Umbilical cord (tissue), 2 donors: ENCODE measurements around the gene ARSJ. TPM values are rescaled to one million over a fixed set of nuclear protein-coding genes. Genes with fewer than 3 reads are reported as not detected.
"Not testable (repeated sequence)": the region's sequence is repeated elsewhere in the genome, so short reads cannot be mapped to it uniquely, and the experiment has no call there.

Experiments used
- DNase-seq: peaks from one replicate; pipeline ENCODE4 v3.0.0-alpha.2; 2015; ENCODE audit warnings: low spot score
- total RNA-seq: library from RNA; depleted of rRNA; stranded (reverse); fragments of >200 nt; gene quantifications from one replicate; pipeline ENCODE4 v1.2.3, GENCODE V29; 2014; ENCODE audit warnings: low replicate concordance; ENCODE audit not compliant: insufficient read depth

The ARSJ gene
- total RNA-seq, 1 donor from 2014 or later: 45.7 TPM

DNA sequence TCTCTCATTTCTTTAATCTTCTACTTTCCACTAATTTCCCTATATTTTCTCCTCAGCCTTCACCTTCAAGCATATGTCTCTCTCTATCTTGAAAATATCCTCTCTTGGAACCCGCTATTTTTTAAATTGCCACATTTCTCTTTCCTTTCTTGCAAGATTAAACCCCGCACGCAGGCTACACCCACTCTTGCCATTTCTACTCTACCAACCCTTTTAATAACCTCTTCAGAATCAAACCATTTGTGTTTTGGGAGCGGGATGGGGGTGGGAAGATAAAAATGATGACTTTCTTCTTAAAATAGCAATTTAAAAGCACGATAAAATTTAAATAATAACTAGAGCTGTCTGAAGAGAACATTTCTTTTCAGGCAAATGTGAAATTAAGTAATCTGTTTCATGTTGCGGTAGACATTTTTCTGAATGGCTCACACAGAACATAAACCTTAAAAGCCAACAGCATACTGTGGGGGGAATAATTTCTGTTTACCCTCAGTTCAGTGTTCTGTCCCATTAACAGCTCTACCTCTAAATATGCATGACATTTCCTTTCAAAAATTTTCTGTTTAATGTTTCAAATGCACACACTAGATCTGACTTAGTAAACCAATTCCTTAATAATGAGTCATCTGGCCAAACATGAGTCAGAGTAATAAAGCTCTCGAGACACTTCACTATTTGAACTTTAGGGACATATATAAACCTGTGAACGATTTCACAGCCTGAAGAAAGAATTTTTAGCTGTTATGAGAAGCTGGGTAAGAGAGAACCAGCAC is 20.5 kb downstream of the ARSJ start:
- DNase-seq: peak; percentile 94

DNA sequence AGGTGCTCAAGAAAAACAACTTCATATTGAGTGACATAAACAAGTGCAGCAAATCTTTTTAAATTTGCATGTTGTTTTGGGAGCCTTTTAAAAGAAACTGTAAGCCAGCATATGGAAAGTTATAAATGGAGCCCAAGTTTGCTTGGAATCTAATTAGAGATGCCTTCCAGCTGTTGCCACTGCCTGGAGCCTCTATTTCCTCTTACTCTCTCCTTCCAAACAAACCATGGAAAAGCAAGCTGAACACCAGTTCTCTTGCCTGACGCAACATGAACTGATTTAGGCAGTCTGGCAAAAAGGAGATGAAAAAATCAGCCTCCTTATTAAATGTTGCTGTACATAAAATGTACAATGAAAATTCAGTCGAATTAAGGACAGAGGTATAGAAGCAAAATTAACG is 21.5 kb downstream of the ARSJ start:
- no peak for DNase-seq

DNA sequence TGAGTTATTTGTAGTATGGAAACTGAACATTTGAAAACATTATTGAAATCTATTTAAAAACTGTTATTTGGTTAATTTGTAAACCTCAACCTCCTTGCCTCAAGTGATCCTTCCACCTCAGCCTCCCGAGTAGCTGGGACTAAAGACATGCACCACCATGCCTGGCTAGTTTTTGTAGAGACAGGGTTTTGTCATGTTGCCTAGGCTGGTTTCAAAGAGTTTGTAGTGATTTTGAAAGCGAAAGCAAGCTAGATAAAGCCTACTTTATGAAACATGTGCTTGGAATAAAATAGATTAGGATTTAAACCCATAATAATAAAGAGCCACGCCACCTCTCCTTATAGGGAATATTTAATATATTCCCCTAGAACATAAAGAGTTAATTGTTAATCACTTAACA is 23.5 kb downstream of the ARSJ start:
- DNase-seq: no peak

DNA sequence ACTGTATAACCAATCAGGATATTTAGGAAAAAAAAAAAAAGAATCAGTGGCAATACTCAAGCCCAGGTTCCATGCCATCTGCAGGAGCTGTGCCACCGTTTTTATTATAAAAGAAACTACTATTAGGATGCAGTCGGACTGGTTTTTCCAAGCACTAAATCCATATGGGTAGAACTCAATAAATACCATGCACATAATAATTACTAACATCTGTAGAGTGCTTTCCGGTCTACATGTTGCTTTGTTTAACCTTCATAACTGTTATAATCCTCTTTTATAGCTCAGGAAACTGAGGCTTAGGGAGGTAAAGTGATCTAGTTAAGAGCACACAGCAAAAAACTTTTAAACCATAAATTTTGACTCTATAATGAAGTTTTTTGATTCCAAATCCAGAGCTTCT is 24.0 kb downstream of the ARSJ start:
- DNase-seq: no peak

DNA sequence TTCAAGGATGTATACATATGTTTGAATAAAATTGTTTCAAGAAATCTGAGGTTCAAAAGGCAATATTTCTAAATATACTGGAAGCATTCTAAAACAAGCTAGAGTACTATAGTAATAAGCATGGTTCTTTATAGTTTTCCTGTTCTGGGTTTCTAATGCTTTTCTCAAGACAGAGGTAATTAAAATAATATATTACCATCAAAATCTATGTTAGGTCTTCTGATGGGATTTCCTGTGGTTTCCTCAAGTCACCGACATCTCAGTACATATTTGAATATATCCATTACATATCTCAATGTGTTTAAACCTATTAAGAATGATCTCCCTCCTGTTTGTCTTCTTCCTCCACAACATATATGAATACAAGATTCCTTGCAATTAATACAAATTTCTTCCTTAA is 25.6 kb downstream of the ARSJ start:
- DNase-seq: no peak

DNA sequence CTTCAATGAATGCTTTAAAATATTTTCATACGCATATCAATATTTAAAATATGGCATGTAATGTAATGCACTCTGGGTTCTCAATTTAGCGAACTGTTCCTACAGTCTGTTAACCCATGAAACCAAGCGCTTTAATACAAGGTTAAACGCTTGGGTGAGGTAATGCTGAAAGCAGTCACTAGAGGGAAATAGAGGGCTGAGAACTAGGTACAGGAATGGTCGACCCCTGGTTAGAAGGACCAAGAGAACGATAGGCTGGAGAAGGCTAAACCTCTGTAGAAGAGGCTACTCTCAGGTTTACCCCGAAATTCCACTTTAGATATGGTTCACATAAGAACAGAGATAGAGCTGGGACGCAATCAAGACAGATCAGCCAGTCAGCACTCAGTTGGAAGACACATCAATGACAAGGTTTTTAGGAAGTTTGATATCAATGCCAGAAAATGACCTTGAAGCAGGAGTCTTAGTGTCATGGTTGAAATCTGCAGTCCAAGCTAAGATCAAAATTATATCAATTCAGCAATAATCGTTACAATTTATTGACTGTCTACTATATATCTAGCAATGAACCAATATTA is 26.9 kb downstream of the ARSJ start:
- DNase-seq: peak; percentile 32

DNA sequence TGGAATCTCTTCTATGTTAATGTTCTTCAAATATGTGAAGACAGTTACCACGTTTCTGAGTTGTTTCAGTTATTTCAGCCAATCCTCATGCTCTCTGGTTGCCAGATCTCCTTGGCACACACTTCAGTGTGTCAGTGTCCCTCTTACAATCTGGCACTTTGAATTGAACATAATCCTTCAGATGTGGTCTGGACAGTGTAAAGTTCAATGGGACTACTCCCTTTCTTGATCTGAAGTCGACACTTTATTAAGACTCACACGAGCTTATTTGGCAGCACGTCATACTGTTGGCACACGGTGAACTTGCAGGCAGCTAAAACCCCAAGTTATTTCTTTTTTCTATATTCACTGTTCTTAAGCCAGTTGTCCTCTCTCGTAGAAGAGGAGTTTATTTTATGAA is 28.2 kb downstream of the ARSJ start:
- peak; percentile 96 for DNase-seq

DNA sequence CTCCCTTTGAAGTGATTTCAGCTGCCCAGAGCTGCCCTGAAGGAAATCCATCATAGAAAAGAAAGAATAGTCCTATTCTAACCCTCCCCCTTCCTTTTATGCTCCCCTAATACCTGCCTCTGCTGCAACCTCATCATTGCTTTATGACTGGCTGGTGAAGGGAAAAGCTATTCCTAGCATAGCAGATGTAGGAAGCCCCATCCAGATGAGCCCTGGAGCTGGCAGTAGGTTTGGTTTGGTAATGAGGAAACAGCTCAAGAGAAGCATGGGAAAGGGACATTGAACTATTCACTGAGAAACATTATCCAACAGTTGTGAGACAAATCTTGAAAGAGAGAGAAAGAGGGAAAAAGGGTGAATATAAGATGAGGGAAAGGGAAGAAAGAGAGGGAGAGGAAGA is 29.2 kb downstream of the ARSJ start:
- DNase-seq: peak; percentile 41

DNA sequence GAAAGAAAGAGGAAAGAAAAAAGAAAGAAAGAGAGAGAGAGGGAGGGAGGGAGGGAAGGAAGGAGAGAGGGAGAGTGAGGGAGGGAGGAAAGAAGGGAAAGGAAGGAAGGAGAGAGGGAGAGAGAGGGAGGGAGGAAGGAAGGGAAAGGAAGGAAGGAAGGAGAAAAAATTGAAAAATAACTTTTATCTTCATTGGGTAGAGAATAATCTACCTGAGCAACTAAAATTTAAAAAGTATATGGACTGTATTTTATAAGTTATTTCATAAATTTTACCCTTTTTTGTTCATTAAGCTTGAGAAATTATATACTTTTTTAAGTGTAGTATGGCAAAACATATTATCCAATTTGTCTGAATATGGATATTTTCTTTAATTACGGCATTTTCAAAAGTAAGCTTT is 32.0 kb downstream of the ARSJ start:
- no peak for DNase-seq

DNA sequence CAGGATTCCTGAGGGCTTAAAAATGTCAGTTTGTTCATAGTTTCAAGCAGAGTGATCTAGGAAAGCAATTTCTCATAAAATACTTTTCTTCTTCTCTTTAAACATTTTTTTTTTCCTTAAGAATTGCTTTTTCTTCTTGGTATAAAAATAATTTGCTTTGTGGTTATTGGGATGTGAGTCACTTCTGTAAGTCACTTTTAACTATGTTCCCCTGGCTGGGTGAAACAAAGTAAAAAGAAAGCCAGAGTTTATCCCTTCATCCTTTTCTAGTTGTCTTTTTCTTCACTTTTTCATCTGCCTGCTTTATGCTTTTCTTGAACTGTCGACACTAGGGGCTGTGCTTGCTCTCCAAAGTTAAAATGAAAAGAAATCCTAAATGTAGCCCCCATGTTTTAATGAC is 33.5 kb downstream of the ARSJ start:
- DNase-seq: peak; percentile 37

DNA sequence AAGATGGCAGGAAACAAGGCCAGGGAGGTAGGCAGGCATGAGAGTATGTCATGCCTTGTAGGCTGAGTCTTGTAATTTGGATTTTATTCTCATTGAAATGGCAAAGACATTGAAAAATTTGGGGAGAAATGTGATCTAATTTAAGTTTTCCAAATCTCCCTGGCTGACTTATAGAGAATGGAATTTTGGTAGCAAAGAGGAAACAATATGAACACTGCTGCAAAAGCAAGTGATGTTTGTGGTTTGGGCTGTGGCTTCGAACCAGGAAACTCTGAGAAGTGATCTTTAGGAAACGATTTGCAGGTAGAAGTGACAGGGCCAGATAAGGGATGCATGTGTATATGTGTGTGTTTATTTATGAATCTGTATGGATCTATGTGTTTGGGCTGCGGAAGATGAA is 35.6 kb downstream of the ARSJ start:
- no peak for DNase-seq

DNA sequence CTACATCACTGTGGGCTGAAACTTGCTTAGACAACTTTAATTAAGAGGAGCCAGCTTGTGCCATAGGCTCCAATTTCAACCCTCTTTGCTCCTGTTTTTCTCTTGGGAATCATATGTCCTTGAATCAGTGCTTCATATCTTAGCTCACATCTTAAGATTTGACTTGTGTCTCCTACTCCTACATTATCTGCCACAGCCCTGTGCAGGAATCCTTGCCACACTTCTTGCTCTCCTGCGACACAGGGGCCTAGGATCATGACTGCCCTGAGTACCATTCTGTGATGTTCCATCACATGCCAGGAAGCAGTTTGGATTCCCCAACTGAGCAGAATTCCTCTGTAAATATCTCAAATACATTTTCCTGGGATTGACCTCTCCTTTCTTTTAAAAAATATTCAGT is 36.4 kb downstream of the ARSJ start:
- no peak for DNase-seq

DNA sequence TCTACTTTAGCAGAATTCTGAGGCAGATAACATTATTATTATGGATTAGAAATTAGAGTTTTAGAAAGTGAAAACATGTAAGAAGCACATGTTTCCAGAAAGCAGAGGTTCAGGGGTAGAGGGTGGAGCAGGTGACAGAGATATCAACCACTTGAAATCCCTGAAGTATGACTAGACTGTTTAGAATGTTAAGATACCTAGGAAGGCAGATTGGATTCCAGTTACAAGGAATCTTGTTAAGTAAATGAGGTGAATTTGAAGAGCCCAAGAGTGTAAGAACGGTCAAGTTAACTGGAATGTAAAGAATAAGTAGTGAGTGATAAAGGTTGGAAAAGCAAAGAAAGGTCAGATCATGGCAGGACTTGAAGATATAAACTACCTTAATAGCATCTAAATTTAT is 37.6 kb downstream of the ARSJ start:
- no peak for DNase-seq

DNA sequence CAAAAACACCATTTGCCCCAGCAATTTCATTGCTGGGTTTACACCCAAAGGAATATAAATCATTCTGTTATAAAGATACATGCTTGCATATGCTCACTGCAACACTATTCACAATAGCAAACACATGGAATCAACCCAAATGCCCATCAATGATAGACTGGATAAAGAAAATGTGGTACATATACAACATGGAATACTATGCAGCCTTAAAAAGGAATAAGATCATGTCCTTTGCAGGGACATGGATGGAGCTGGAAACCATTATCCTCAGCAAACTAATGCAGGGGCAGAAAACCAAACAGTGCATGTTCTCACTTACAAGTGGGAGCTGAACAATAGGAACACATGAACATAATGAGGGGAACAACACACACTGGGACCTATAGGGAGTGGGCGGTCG is 39.3 kb downstream of the ARSJ start:
- not testable (repeated sequence) for DNase-seq

DNA sequence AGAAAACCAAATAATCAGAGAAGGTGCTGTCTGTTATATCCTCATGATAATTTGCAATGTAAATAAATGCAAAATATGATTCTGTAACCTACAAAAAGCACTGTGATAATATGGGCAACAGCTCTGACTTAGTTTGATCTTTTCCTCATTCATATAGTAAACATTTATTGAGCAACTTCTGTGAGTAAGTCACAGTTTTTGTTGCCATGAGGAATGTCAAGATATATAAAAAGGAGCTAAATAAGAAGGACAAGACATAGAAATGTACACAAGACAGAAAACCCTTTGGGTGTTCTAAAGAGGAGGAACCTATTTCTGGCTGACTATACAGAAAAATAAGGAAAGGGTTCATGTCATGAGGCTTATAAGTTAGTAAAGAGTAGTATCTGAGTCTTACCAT is 44.3 kb downstream of the ARSJ start:
- no peak for DNase-seq

DNA sequence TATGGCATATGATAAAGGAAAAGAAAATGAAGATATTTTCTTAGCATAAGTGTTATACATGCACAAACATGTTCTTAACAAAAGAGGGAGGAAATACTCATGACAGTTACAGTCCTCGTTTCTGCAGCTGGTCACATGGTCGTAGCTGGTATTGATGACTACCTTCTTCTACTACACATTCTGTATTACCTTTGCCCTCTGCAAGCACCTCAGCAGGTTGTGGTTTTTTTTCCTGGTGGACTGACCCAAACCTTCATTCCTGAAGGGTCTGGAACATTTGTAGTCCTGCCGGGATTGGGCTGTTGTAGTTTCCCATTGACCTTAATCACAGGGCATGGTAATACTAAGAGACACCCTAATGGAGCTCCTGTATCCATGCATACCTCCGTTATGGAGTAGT is 54.7 kb downstream of the ARSJ start:
- DNase-seq: not testable (repeated sequence)

DNA sequence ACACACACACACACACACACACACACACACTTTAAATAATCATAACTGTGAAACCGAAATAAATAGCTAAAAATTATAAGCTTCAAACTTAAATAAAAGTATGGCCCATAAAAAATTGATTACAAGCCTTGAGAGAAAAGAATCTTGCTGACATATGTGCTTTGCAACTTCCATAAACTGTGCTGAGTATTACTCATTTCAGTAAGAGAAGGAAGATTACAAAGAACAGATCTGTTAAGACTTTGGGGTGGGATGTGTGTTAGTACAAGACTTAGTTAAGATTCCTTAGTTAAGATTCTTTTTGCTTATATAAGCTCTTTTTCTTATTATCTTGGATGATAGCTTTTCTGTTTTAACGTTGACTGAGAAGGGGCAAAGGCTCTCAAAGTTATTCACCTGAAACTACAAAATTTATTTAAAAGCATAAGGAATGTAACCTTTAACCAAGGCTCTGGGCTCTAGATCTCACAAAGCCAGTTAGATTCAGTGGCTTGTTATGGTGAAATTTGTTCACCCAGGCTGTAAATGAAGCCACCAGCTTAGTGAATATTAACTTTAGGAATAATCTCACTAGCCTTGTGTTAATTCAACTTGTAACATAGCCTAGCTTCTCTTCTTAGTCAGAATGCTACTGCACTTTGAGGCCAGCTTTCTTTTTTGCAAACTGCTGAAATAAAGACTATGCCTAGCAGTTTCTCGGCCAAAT is 58.2 kb downstream of the ARSJ start:
- DNase-seq: peak; percentile 68

DNA sequence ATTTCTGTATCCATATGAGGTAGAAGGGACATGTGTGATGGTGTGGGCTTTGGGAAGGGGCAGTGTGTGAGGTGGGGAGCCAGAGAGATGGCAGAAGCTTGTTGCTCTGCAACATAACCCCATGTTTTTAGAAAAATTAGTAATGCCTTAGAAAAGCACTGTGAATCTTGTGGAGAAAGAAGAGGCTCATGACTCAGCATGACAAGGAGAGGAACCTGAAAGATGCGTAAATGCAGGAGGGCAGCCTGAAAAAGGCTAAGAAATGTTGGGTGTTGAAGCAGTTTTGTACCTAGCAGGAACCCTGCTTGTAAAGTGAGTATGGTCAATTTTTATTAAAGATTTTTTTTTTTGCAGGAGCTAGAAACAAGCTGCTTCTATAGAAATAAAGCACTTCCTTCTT is 59.8 kb downstream of the ARSJ start:
- no peak for DNase-seq

DNA sequence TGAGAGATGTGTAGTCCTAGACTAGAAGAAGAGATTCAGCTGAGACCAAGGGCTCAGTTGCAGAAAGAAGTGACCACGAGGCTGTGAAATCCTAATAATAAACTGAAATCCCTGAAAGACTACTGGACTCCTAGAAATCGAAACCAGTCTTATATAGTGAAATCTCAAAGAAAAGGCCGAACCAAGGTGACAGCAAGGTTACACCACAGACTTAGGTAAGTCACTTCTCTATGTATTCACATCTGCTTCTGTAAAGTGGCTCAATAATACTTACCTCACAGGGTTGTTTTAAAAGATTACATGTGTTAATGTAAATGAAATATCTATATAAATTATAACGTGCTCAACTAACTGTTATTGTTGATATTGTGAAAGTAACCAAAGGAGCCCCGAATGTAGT is 60.3 kb downstream of the ARSJ start:
- DNase-seq: no peak

DNA sequence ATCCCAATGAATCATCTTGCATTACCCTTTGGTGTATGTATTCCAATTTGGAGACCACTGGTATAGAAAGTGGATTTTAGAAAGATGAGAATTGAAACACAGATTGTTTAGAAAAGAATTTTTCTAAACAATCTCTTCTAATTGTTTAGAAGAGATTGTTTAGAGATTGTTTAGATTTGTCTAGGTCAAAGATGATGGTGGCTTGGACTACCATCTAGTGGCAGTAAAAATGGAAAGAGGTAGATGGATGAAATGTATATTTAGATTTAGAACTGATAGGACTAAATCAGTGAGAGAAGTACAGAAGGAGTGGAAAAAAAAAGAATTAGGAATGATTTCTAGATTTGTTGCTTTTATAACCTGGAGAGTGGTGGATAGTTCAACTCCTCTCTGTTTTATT is 70.6 kb downstream of the ARSJ start:
- no peak for DNase-seq

DNA sequence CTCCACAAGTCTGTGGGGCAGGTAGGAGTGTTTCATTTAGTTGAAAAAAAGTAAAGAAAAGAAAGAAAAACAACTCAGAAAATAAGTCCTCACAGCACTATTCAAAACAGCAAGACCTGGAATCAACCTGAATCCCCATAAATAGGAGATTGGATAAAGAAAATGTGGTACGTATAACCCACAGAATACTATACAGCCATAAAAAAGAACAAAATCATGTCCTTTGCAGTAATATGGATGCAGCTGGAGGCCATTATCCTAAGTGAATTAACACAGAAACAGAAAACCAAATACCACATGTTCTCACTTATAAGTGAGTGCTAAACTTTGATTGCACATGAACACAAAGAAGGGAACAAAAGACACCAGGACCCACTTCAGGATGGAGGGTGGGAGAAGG is 71.9 kb downstream of the ARSJ start:
- no peak for DNase-seq

DNA sequence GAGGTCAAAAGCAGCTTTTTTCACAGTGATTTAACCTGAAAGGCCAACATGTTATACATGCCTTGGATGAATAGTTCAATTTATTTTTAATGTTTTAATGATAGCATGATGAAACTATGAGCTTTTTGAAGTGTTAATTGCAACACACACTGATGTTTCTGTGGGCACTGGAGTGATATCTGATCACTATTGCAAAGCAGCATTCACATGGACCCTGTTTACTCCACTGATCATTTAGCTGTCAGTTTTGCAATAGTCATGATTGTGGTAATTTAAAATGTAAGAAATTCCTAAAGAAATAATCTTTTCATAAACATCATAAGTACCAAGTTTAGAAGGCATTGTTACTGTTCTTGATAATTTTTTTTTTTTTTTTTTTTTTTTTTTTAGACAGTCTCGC is 74.1 kb downstream of the ARSJ start:
- no peak for DNase-seq

DNA sequence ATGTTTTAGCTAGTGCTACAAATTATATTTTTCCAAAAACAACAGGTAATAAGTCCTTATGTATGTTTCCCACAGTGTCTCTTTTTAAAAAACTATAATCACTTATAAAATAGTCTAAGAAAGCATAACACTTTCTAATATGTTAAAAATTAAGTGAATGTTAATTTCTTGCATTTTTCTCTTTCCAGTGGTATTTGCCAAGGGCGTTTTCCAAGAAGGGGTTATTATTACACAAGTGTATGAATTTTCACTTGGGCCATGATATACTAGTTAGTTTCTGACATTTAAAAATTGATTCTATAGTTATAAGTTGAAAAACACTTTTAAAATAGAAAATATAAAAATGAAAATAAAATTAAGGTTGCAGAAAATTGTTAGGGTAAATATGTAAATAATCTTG is 74.6 kb downstream of the ARSJ start:
- no peak for DNase-seq
